Trophoblast cell (in vitro differentiated cells and primary cell): ENCODE data around the gene GLRA2.

ENCODE experiments used
- DNase-seq, 2 donors: peaks; one replicate each; pipeline ENCODE4 v3.0.0-alpha.2; 2016
- H2AFZ ChIP-seq: 2 replicates; pipeline ENCODE4 v1.6.1; 2013; ENCODE audit warnings: low read length, moderate library complexity, mild to moderate bottlenecking; ENCODE audit not compliant: insufficient read depth, poor library complexity
- H2AK5ac ChIP-seq: 2 replicates; pipeline ENCODE4 v1.6.1; 2013; ENCODE audit warnings: mild to moderate bottlenecking, low read length
- H2BK120ac ChIP-seq: 2 replicates; pipeline ENCODE4 v1.6.1; 2013; ENCODE audit warnings: low read length, mild to moderate bottlenecking, moderate library complexity; ENCODE audit not compliant: insufficient read depth, poor library complexity
- H2BK12ac ChIP-seq: 2 replicates; pipeline ENCODE4 v1.6.1; 2013; ENCODE audit warnings: mild to moderate bottlenecking, low read length, moderate library complexity
- H2BK5ac ChIP-seq: 2 replicates; pipeline ENCODE4 v1.6.1; 2013; ENCODE audit warnings: low read length, low read depth, moderate library complexity, mild to moderate bottlenecking; ENCODE audit not compliant: poor library complexity
- H3K14ac ChIP-seq: 2 replicates; pipeline ENCODE4 v1.6.1; 2013; ENCODE audit warnings: mild to moderate bottlenecking, low read length
- H3K18ac ChIP-seq: 2 replicates; pipeline ENCODE4 v1.6.1; 2013; ENCODE audit warnings: mild to moderate bottlenecking, low read length
- H3K23ac ChIP-seq: 2 replicates; pipeline ENCODE4 v1.6.1; 2013; ENCODE audit warnings: low read length
- H3K27ac ChIP-seq: 2 replicates; pipeline ENCODE4 v1.5.1; 2013; ENCODE audit warnings: low read depth, mild to moderate bottlenecking, inconsistent platforms, low read length, moderate library complexity
- H3K27me3 ChIP-seq: 2 replicates; pipeline ENCODE4 v1.6.1; 2013; ENCODE audit warnings: inconsistent platforms, mild to moderate bottlenecking, low read length, moderate library complexity; ENCODE audit not compliant: insufficient read depth
- H3K36me3 ChIP-seq, 2 experiments: 1 replicate in 1 of 2; 2 replicates in 1 of 2; pipeline ENCODE4 v1.6.1; 2013; ENCODE audit warnings: low read length in 2 of 2, mild to moderate bottlenecking in 2 of 2, moderate library complexity in 1 of 2; ENCODE audit not compliant: insufficient read depth in 2 of 2, control insufficient read depth in 1 of 2
- H3K4ac ChIP-seq: 2 replicates; pipeline ENCODE4 v1.6.1; 2013; ENCODE audit warnings: low read depth, mild to moderate bottlenecking, low read length, moderate library complexity
- H3K4me1 ChIP-seq, 2 experiments: 1 replicate in 1 of 2; 2 replicates in 1 of 2; pipeline ENCODE4 v1.6.1; 2013; ENCODE audit warnings: low read length in 2 of 2, mild to moderate bottlenecking in 2 of 2, moderate library complexity in 1 of 2; ENCODE audit not compliant: insufficient read depth in 2 of 2, control insufficient read depth in 1 of 2
- H3K4me2 ChIP-seq: 2 replicates; pipeline ENCODE4 v1.6.1; 2013; ENCODE audit warnings: inconsistent platforms, mild to moderate bottlenecking, low read length, moderate library complexity
- H3K4me3 ChIP-seq: 2 replicates; pipeline ENCODE4 v1.5.1; 2013; ENCODE audit warnings: mild to moderate bottlenecking, low read depth, low read length, inconsistent platforms
- H3K79me1 ChIP-seq: one replicate; pipeline ENCODE4 v1.6.1; 2013; ENCODE audit warnings: low read length
- H3K79me2 ChIP-seq: 2 replicates; pipeline ENCODE4 v1.6.1; 2013; ENCODE audit warnings: low read length, mild to moderate bottlenecking; ENCODE audit not compliant: control insufficient read depth, insufficient read depth, poor library complexity
- H3K9ac ChIP-seq: 2 replicates; pipeline ENCODE4 v1.6.1; 2013; ENCODE audit warnings: mild to moderate bottlenecking, low read length
- H3K9me3 ChIP-seq: 2 replicates; pipeline ENCODE4 v1.6.1; 2013; ENCODE audit warnings: low read depth, mild to moderate bottlenecking, control low read depth, inconsistent platforms, low read length; ENCODE audit not compliant: insufficient read depth
- H4K12ac ChIP-seq: 2 replicates; pipeline ENCODE4 v1.6.1; 2013; ENCODE audit warnings: low read depth, mild to moderate bottlenecking, low read length, moderate library complexity
- H4K8ac ChIP-seq: 2 replicates; pipeline ENCODE4 v1.6.1; 2013; ENCODE audit warnings: low read depth, mild to moderate bottlenecking, low read length, moderate library complexity
- H4K91ac ChIP-seq: one replicate; pipeline ENCODE4 v1.6.1; 2013; ENCODE audit warnings: low read depth, mild to moderate bottlenecking, low read length, moderate library complexity
- WGBS: extraction: QIAGEN DNeasy Blood & Tissue Kit; methylation state at CpG from one replicate; pipeline ENCODE4 v1.1.7; 2013; ENCODE audit warnings: missing lambda C conversion rate; ENCODE audit not compliant: insufficient read length, insufficient coverage; ENCODE audit errors: extremely low coverage; 5-methylcytosine and 5-hydroxymethylcytosine counted together

GLRA2 gene

GRCh38 chrX:14533867-14534266 is 4.5 kb downstream of the GLRA2 start:
- Histone ChIP-seq H3K4ac (no peak overlapping the region), H3K79me2 (no peaks in the 10 kb centered on the region), H3K4me2 (no peak overlapping the region), H3K4me1 (no peaks in the 10 kb centered on the region), H3K9ac (no peak overlapping the region), H2BK5ac (no peak overlapping the region), H3K4me3 (no peak overlapping the region), H3K14ac (no peak overlapping the region), H3K27ac (no peak overlapping the region), H4K12ac (no peak overlapping the region), H3K36me3 (no peaks in the 10 kb centered on the region), H2BK120ac (no peak overlapping the region), H3K27me3 (no peaks in the 10 kb centered on the region), H4K8ac (no peak overlapping the region), H3K18ac (no peak overlapping the region), H3K9me3 (no peaks in the 10 kb centered on the region), H4K91ac (no peak overlapping the region), H2AFZ (no peak overlapping the region), H2AK5ac (no peak overlapping the region), H3K79me1 (no peaks in the 10 kb centered on the region), H2BK12ac (no peak overlapping the region), H3K23ac (no peak overlapping the region)
- no CpG with 5 or more reads among the region's 1 CpG for WGBS
- DNase-seq, result no peak

GRCh38 chrX:14546190-14546589 is 16.9 kb downstream of the GLRA2 start:
- H2AFZ ChIP-seq, result no peak overlapping the region

GRCh38 chrX:14554131-14554715 is 24.9 kb downstream of the GLRA2 start:
- Histone ChIP-seq H3K4me2 (no peak overlapping the region), H3K18ac (no peak overlapping the region), H3K27me3 (no peaks in the 10 kb centered on the region), H3K4me1 (no peaks in the 10 kb centered on the region), H3K79me1 (no peaks in the 10 kb centered on the region), H4K91ac (no peak overlapping the region), H3K23ac (no peak overlapping the region), H4K8ac (no peak overlapping the region), H2AFZ (no peak overlapping the region), H3K79me2 (no peaks in the 10 kb centered on the region), H3K14ac (no peak overlapping the region), H3K36me3 (no peaks in the 10 kb centered on the region), H2BK12ac (no peak overlapping the region), H2BK120ac (no peak overlapping the region), H3K27ac (no peak overlapping the region), H3K4ac (no peak overlapping the region), H3K9me3 (no peaks in the 10 kb centered on the region), H3K4me3 (no peak overlapping the region), H2AK5ac (no peak overlapping the region), H3K9ac (no peak overlapping the region), H2BK5ac (no peak overlapping the region), H4K12ac (no peak overlapping the region)
- WGBS, result no CpG with 5 or more reads among the region's 3 CpGs
- DNase-seq, result no peak

More at GRCh38 chrX:14546190-14546589, 16.9 kb downstream of the GLRA2 start:
- Histone ChIP-seq H3K4me2 (no peak overlapping the region), H3K4me3 (no peak overlapping the region), H4K91ac (no peak overlapping the region), H4K8ac (no peak overlapping the region), H2AK5ac (no peak overlapping the region), H3K4me1 (no peaks in the 10 kb centered on the region), H3K79me1 (no peaks in the 10 kb centered on the region), H3K9ac (no peak overlapping the region), H2BK5ac (no peak overlapping the region), H2BK12ac (no peak overlapping the region), H3K27me3 (no peaks in the 10 kb centered on the region), H3K9me3 (no peaks in the 10 kb centered on the region), H3K27ac (no peak overlapping the region), H3K79me2 (no peaks in the 10 kb centered on the region), H2BK120ac (no peak overlapping the region), H4K12ac (no peak overlapping the region), H3K23ac (no peak overlapping the region), H3K18ac (no peak overlapping the region), H3K4ac (no peak overlapping the region), H3K36me3 (no peaks in the 10 kb centered on the region), H3K14ac (no peak overlapping the region)
- DNase-seq, result no peak
- WGBS, result no CpG with 5 or more reads among the region's 4 CpGs

DNA sequence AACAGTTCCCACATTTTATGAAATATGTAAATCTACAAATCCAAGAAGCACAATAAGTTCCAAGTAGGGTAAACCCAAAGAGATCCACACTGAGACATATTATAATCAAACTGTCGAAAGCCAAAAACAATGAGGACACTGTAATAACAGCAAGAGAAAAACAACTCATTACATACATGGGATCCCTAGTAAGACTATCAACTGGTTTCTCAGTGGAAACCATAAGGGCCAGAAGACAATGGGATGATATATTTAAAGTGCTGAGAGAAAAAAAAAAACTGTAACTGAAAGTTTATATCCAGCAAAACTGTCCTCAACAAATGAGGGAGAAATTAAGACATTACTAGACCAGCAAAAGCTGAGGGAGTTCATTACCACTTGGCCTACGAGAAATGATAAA is 34.7 kb downstream of the GLRA2 start:
- H3K18ac ChIP-seq, result no peak overlapping the region
- no peak overlapping the region for H4K12ac ChIP-seq
- no peaks in the 10 kb centered on the region for H3K27me3 ChIP-seq
- H2AK5ac ChIP-seq, result no peak overlapping the region
- no CpG with 5 or more reads among the region's 2 CpGs for WGBS
- no peak for DNase-seq
- H3K4me1 ChIP-seq, result no peaks in the 10 kb centered on the region
- no peak overlapping the region for H3K4me3 ChIP-seq
- H2AFZ ChIP-seq, result no peak overlapping the region
- no peak overlapping the region for H3K4ac ChIP-seq
- H4K91ac ChIP-seq, result no peak overlapping the region
- no peak overlapping the region for H3K4me2 ChIP-seq
- H2BK5ac ChIP-seq, result no peak overlapping the region
- no peak overlapping the region for H4K8ac ChIP-seq
- no peaks in the 10 kb centered on the region for H3K79me1 ChIP-seq
- H3K9ac ChIP-seq, result no peak overlapping the region
- H3K79me2 ChIP-seq, result no peaks in the 10 kb centered on the region
- no peaks in the 10 kb centered on the region for H3K9me3 ChIP-seq
- H3K14ac ChIP-seq, result no peak overlapping the region
- H2BK12ac ChIP-seq, result no peak overlapping the region
- no peaks in the 10 kb centered on the region for H3K36me3 ChIP-seq
- H3K27ac ChIP-seq, result no peak overlapping the region
- no peak overlapping the region for H3K23ac ChIP-seq
- no peak overlapping the region for H2BK120ac ChIP-seq
